HG02840 (cell line): ENCODE measurements around the gene MRTFA.
"Not testable (repeated sequence)": the region's sequence is repeated elsewhere in the genome, so short reads cannot be mapped to it uniquely, and the experiment has no call there.

Experiments used
- ATAC-seq: cut with Tn5 transposase; IDR thresholded peaks from one replicate; pipeline ENCODE4 v1.9.1; 2021; ENCODE audit warnings: mild to moderate bottlenecking, moderate library complexity, moderate number of reproducible peaks; ENCODE audit not compliant: unreplicated experiment, low FRiP score

MRTFA gene

GRCh38 chr22:40631925-40632324, 4.6 kb downstream of the MRTFA start:
- no peak for ATAC-seq

- no peak for ATAC-seq
Observed at GRCh38 chr22:40628354-40629042, 8.0 kb downstream of the MRTFA start.

- no peak for ATAC-seq
Observed at GRCh38 chr22:40627612-40628011, 8.9 kb downstream of the MRTFA start.

GRCh38 chr22:40626851-40627250, 9.7 kb downstream of the MRTFA start:
- no peak for ATAC-seq

GRCh38 chr22:40625794-40626193, 10.7 kb downstream of the MRTFA start:
- not testable (repeated sequence) for ATAC-seq

- not testable (repeated sequence) for ATAC-seq
Observed at GRCh38 chr22:40625281-40625680, 11.2 kb downstream of the MRTFA start.

- ATAC-seq, result no peak
Observed at GRCh38 chr22:40624770-40625169, 11.7 kb downstream of the MRTFA start.

GRCh38 chr22:40621309-40622151, 15.0 kb downstream of the MRTFA start:
- ATAC-seq, result no peak

GRCh38 chr22:40620464-40621046, 16.0 kb downstream of the MRTFA start:
- ATAC-seq, result no peak

GRCh38 chr22:40618400-40618799, 18.1 kb downstream of the MRTFA start:
- no peak for ATAC-seq

GRCh38 chr22:40616578-40616977, 19.9 kb downstream of the MRTFA start:
- ATAC-seq, result no peak

GRCh38 chr22:40613067-40613466, 23.5 kb downstream of the MRTFA start:
- ATAC-seq, result no peak

- no peak for ATAC-seq
Observed at GRCh38 chr22:40612291-40612751, 24.2 kb downstream of the MRTFA start.

- no peak for ATAC-seq
Observed at GRCh38 chr22:40611606-40612005, 24.9 kb downstream of the MRTFA start.

- ATAC-seq, result no peak
Observed at GRCh38 chr22:40610329-40610850, 26.1 kb downstream of the MRTFA start.

GRCh38 chr22:40609216-40609615, 27.3 kb downstream of the MRTFA start:
- ATAC-seq, result no peak

GRCh38 chr22:40607506-40607905, 29.0 kb downstream of the MRTFA start:
- no peak for ATAC-seq

GRCh38 chr22:40606306-40606705, 30.2 kb downstream of the MRTFA start:
- ATAC-seq, result no peak

- no peak for ATAC-seq
Observed at GRCh38 chr22:40605761-40606160, 30.8 kb downstream of the MRTFA start.

GRCh38 chr22:40603088-40603605, 33.4 kb downstream of the MRTFA start:
- ATAC-seq, result no peak

- ATAC-seq, result no peak
Observed at GRCh38 chr22:40602231-40602630, 34.3 kb downstream of the MRTFA start.
